Type B pancreatic cell (in vitro differentiated cells): Measurements from ENCODE around the gene GLRX2. TPM values are rescaled to one million over a fixed set of nuclear protein-coding genes. Genes with fewer than 3 reads are reported as not detected.
"Not testable (repeated sequence)": the region's sequence is repeated elsewhere in the genome, so short reads cannot be mapped to it uniquely, and the experiment has no call there.

ENCODE experiments used
- DNase-seq: peaks from one replicate; pipeline ENCODE4 v3.0.0; 2021; ENCODE audit warnings: mixed read lengths; ENCODE audit not compliant: unreplicated experiment; ENCODE audit errors: extremely low spot score
- H3K27ac Mint-ChIP-seq: 2 replicates; pipeline ENCODE4 v1.8.0; 2021; ENCODE audit warnings: mild to moderate bottlenecking, mixed read lengths
- H3K27me3 Mint-ChIP-seq: 2 replicates; pipeline ENCODE4 v1.8.0; 2021; ENCODE audit warnings: mixed read lengths
- H3K36me3 Mint-ChIP-seq: 2 replicates; pipeline ENCODE4 v1.8.0; 2021; ENCODE audit warnings: mixed read lengths
- H3K4me1 Mint-ChIP-seq: one replicate; pipeline ENCODE4 v1.8.0; 2021; ENCODE audit warnings: mixed read lengths; ENCODE audit not compliant: unreplicated experiment
- H3K4me3 Mint-ChIP-seq: 2 replicates; pipeline ENCODE4 v1.8.0; 2021; ENCODE audit warnings: mild to moderate bottlenecking, mixed read lengths
- H3K9me3 Mint-ChIP-seq: 2 replicates; pipeline ENCODE4 v1.8.0; 2021; ENCODE audit warnings: mixed read lengths
- microRNA-seq: library from miRNA; unstranded; fragments of <30 nt; microRNA quantifications from one replicate; pipeline ENCODE4, GENCODE V29; 2020
- total RNA-seq: library from RNA; stranded (reverse); gene quantifications from 2 replicates; pipeline ENCODE4 v1.2.1, GENCODE V29; 2021; ENCODE audit warnings: low replicate concordance
- TF ChIP-seq, protein P1 (sequence below): fragments of 200-600 bp; sonication (generic); conservative IDR thresholded peaks from 2 replicates; pipeline ENCODE4 v1.5.0; 2021; ENCODE audit warnings: antibody characterized with exemption, mild to moderate bottlenecking

The GLRX2 gene
- total RNA-seq, 1 donor from 2014 or later, result 18.9 TPM

DNA sequence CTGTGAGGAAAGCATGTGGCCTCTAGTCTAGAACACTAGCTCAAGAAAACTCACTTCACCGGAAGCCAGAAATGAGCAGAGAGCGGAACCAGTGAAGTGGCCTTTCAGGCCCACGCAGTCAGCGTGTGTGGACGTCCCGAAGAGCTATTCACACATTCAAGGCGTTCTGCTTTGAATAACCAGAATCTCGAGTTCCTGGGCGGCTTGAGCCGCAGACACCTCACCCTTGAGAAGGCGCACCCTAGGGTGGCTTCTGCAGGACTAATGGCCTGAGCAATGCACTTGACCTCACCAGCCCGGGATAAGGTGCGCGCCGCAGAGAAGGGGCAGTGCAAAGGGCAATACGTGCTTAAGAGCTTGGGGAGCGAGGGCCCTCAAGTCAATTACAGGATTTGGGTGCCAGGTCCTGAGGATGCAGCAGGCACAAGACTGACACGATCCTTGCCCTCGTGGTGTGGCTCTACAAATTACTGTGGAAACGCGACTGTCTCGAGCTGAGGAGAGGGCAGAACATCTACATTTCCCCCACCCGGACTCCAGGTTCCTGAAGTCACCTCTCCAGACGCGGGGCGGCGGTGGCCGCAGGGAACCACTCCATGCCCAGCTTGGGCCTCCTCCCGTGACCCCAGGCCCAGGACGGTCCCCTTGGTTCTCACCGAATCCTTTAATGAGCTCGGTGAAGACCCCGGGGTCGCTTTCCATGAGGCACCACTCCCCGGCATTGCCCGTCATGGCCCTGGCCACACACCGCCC, 46.5 kb downstream of the GLRX2 start:
- TF ChIP-seq, protein P1, sequence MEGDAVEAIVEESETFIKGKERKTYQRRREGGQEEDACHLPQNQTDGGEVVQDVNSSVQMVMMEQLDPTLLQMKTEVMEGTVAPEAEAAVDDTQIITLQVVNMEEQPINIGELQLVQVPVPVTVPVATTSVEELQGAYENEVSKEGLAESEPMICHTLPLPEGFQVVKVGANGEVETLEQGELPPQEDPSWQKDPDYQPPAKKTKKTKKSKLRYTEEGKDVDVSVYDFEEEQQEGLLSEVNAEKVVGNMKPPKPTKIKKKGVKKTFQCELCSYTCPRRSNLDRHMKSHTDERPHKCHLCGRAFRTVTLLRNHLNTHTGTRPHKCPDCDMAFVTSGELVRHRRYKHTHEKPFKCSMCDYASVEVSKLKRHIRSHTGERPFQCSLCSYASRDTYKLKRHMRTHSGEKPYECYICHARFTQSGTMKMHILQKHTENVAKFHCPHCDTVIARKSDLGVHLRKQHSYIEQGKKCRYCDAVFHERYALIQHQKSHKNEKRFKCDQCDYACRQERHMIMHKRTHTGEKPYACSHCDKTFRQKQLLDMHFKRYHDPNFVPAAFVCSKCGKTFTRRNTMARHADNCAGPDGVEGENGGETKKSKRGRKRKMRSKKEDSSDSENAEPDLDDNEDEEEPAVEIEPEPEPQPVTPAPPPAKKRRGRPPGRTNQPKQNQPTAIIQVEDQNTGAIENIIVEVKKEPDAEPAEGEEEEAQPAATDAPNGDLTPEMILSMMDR, result no peak
- Mint-ChIP-seq H3K36me3 (peaks cover 5% of the 10 kb centered on the region), H3K27ac (peak overlapping the region; percentile 98), H3K4me3 (peak overlapping the region; percentile 98), H3K9me3 (no peaks in the 10 kb centered on the region), H3K27me3 (no peaks in the 10 kb centered on the region), H3K4me1 (peaks cover 21% of the 10 kb centered on the region)
- DNase-seq, result no peak

DNA sequence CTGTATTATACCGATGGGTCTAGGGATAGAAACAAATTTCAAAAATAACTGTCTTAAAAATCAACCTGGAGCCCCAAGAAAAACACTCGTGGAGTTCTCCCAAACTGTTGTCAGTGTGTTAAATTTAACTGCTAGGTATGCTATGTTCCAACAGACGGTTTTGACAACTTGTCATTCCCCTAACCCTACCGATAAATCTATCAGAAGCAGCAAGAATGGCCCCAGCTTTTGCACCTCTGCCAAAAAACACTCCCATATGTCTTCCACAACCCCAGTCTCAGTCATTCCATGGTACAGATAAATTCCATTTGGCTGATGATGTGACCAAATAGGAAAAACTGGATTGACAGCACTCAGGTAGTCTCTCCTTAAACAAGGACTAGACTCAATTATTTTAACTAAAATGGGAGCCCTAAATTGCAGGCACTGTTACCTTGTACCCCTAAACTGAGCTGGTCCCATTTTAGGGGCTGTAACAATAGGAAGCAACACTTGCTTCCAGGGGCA, 51.0 kb downstream of the GLRX2 start:
- TF ChIP-seq, protein P1, result no peak
- H3K4me1 Mint-ChIP-seq, result peaks cover 10% of the 10 kb centered on the region
- no peaks in the 10 kb centered on the region for H3K9me3 Mint-ChIP-seq
- no peaks in the 10 kb centered on the region for H3K27me3 Mint-ChIP-seq
- no peak overlapping the region for H3K4me3 Mint-ChIP-seq
- H3K27ac Mint-ChIP-seq, result no peak overlapping the region
- DNase-seq, result no peak
- H3K36me3 Mint-ChIP-seq, result no peaks in the 10 kb centered on the region

DNA sequence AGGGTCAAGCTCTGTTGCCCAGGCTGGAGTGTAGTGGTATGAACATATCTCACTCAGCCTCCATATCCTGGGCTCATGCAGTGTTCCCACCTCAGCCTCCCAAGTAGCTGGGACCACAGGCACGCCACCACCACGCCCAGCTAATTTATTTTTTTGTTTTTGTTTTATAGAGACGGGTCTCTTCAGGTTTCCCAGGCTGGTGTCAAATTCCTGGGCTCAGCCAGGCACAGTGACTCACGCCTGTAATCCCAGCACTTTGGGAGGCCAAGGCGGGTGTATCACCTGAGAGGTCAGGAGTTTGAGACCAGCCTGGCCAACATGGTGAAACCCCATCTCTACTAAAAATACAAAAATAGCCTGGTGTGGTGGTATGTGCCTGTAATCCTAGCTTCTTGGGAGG, 56.3 kb downstream of the GLRX2 start:
- H3K36me3 Mint-ChIP-seq, result peaks cover 10% of the 10 kb centered on the region
- not testable (repeated sequence) for H3K27ac Mint-ChIP-seq, H3K4me3 Mint-ChIP-seq, H3K4me1 Mint-ChIP-seq, DNase-seq, H3K27me3 Mint-ChIP-seq, H3K9me3 Mint-ChIP-seq

Small RNAs within 50 kb of the gene (microRNA-seq; reads per million reads assigned to microRNA genes)
- not detected for gene MIR1278

Other genes with a start within 250 kb of the GLRX2 start
- 23.8 and 31.3 TPM in 2 replicates for gene UCHL5, start 46.1 kb downstream of the GLRX2 start, total RNA-seq
- gene RO60, start 45.8 kb downstream of the GLRX2 start, total RNA-seq, result 56.1 and 90.5 TPM in 2 replicates
- 43.3 and 57.5 TPM in 2 replicates for gene CDC73, start 16.6 kb upstream of the GLRX2 start, total RNA-seq
- 3.2 and 3.6 TPM in 2 replicates for gene B3GALT2, start 81.2 kb upstream of the GLRX2 start, total RNA-seq